ENCODE results near the gene LRRC32. TPM values are rescaled to one million over a fixed set of nuclear protein-coding genes. Genes with fewer than 3 reads are reported as not detected.
A peak's percentile ranks its signal among the peaks of the same experiment; 100 is the strongest.

The LRRC32 gene
- total and polyA plus RNA-seq, 2 of the 4 experiments (the other 2 are of a cell fraction) = 5.2 to 13.7 TPM

GRCh38 chr11:76636826-76637460 lies 33.6 kb downstream of the LRRC32 start:
- Histone ChIP-seq H2BK15ac (ENCODE audit: low read depth, low read length) (no peak overlapping the region), H3K9ac (ENCODE audit: low read depth, low read length) (no peak overlapping the region), H3K18ac (ENCODE audit: low read depth, low read length) (no peak overlapping the region), H3K14ac (replicated peaks; ENCODE audit: low read depth, low read length) (peak overlapping the region; percentile 39), H3K79me1 (ENCODE audit: low read depth in 1 of 2, low read length in 2 of 2) (no peaks in the 10 kb centered on the region), H3K9me3 (ENCODE audit: control insufficient read depth, insufficient read depth, low read length) (no peaks in the 10 kb centered on the region), H4K20me1 (ENCODE audit: insufficient read depth, low read length) (no peaks in the 10 kb centered on the region), H3K4me3 (ENCODE audit: insufficient read depth, low read depth, low read length) (no peak overlapping the region), H3K27ac (ENCODE audit: insufficient read depth, low read length) (no peak overlapping the region), H4K8ac (ENCODE audit: low read depth in 2 of 2, low read length in 2 of 2) (no peak overlapping the region), H3K9me1 (ENCODE audit: insufficient read depth, low read length) (no peaks in the 10 kb centered on the region), H3K4ac (ENCODE audit: low read depth, low read length) (no peak overlapping the region), H3K27me3 (ENCODE audit: control insufficient read depth, insufficient read depth, low read length) (peaks cover 14% of the 10 kb centered on the region; the same call in 1 of the 2 replicates), H2BK5ac (ENCODE audit: low read depth, low read length, poor library complexity, severe bottlenecking) (no peak overlapping the region), H2BK120ac (ENCODE audit: low read depth, low read length) (no peak overlapping the region), H2AK9ac (replicated peaks; ENCODE audit: low read depth, low read length, poor library complexity) (no peak overlapping the region), H2AFZ (replicated peaks; ENCODE audit: low read length, poor library complexity) (no peak overlapping the region), H4K5ac (ENCODE audit: low read depth, low read length) (no peak overlapping the region), H2BK20ac (ENCODE audit: low read depth, low read length) (no peak overlapping the region), H3K36me3 (ENCODE audit: control insufficient read depth, insufficient read depth, low read length) (no peaks in the 10 kb centered on the region), H4K91ac (ENCODE audit: insufficient read depth, low read depth, low read length) (no peak overlapping the region), H3K56ac (ENCODE audit: extremely low read depth, insufficient read depth, low read length) (no peak overlapping the region), H3K4me1 (ENCODE audit: control insufficient read depth, insufficient read depth, low read length) (peaks cover 3% of the 10 kb centered on the region; the same call in 1 of the 2 replicates), H2AK5ac (ENCODE audit: low read depth, low read length) (0 out of 2 replicates have a peak overlapping the region, but pooled peaks have one; percentile 30), H3K4me2 (ENCODE audit: low read depth, low read length) (no peak overlapping the region), H3K23ac (ENCODE audit: low read depth, low read length) (no peak overlapping the region)
- CTCF ChIA-PET = no interaction called here
- DNase-seq (no peak), ATAC-seq (ENCODE audit: low read depth) (no peak)
- dilution Hi-C loops (cut with HindIII; ENCODE audit: low sequenced_read_pairs, unreplicated experiment) = no loop called here
- POLR2A ChIA-PET (ENCODE audit: unreplicated experiment) = no interaction called here
- WGBS, 2 experiments (ENCODE audit: extremely low coverage in 2 of 2, insufficient read length in 1 of 2) = no CpG with 5 or more reads among the region's 6 CpGs
- no peak for TF ChIP-seq CEBPB (IDR thresholded peaks at IDR 0.05; ENCODE audit: low read depth, low read length)
- TF ChIP-seq MAFK (IDR thresholded peaks at IDR 0.05; ENCODE audit: low read depth, low read length) = no peak
- no peak for TF ChIP-seq POLR2A (IDR thresholded peaks at IDR 0.05; ENCODE audit: low read depth, low read length)
- no peak for TF ChIP-seq NFE2L2 (IDR thresholded peaks at IDR 0.05; ENCODE audit: low read depth, low read length)
- no peak for TF ChIP-seq USF2 (IDR thresholded peaks at IDR 0.05; ENCODE audit: low read depth, low read length)
- TF ChIP-seq RFX5 (IDR thresholded peaks at IDR 0.05; ENCODE audit: low read depth, low read length) = no peak
- TF ChIP-seq BHLHE40 (IDR thresholded peaks at IDR 0.05; ENCODE audit: low read depth, low read length) = no peak
- TF ChIP-seq CTCF (conservative IDR thresholded peaks at IDR 0.05; ENCODE audit: low read depth, low read length) = no peak
- TF ChIP-seq CHD1 (IDR thresholded peaks at IDR 0.05; ENCODE audit: low read depth, low read length) = no peak
- TF ChIP-seq MAZ (IDR thresholded peaks at IDR 0.05; ENCODE audit: borderline replicate concordance, low read depth, low read length) = no peak
- TF ChIP-seq RCOR1 (IDR thresholded peaks at IDR 0.05; ENCODE audit: insufficient replicate concordance, low read length) = no peak
- no peak for TF ChIP-seq ELK1 (IDR thresholded peaks at IDR 0.05; ENCODE audit: borderline replicate concordance, low read depth, low read length)
- no peak for TF ChIP-seq MXI1 (IDR thresholded peaks at IDR 0.05; ENCODE audit: borderline replicate concordance, low read depth, low read length)
- TF ChIP-seq RAD21 (IDR thresholded peaks at IDR 0.05; ENCODE audit: low read length) = no peak
- no peak for TF ChIP-seq FOS (IDR thresholded peaks at IDR 0.05; ENCODE audit: low read depth, low read length)
- no peak for TF ChIP-seq SMC3 (IDR thresholded peaks at IDR 0.05; ENCODE audit: low read depth, low read length)
- in situ Hi-C loops (cut with MboI; ENCODE audit: low sequenced_read_pairs) = no loop called here
- BruUV-seq (replicated peaks) = no TSS peak
- intact Hi-C loops (cut with micrococcal nuclease) = no loop called here

Data from IMR-90 (cell line).